GM21576 (cell line): ENCODE measurements around the gene SETD4.
"Not testable (repeated sequence)": the region's sequence is repeated elsewhere in the genome, so short reads cannot be mapped to it uniquely, and the experiment has no call there.

Source experiments
- ATAC-seq: cut with Tn5 transposase; IDR thresholded peaks from one replicate; pipeline ENCODE4 v1.9.1; 2021; ENCODE audit warnings: mild to moderate bottlenecking, moderate library complexity; ENCODE audit not compliant: unreplicated experiment

The SETD4 gene

GRCh38 chr21:36079010-36079649 is 18.8 kb upstream of the SETD4 start:
- ATAC-seq: no peak

- no peak for ATAC-seq
Observed at GRCh38 chr21:36077758-36078157, 17.4 kb upstream of the SETD4 start.

DNA sequence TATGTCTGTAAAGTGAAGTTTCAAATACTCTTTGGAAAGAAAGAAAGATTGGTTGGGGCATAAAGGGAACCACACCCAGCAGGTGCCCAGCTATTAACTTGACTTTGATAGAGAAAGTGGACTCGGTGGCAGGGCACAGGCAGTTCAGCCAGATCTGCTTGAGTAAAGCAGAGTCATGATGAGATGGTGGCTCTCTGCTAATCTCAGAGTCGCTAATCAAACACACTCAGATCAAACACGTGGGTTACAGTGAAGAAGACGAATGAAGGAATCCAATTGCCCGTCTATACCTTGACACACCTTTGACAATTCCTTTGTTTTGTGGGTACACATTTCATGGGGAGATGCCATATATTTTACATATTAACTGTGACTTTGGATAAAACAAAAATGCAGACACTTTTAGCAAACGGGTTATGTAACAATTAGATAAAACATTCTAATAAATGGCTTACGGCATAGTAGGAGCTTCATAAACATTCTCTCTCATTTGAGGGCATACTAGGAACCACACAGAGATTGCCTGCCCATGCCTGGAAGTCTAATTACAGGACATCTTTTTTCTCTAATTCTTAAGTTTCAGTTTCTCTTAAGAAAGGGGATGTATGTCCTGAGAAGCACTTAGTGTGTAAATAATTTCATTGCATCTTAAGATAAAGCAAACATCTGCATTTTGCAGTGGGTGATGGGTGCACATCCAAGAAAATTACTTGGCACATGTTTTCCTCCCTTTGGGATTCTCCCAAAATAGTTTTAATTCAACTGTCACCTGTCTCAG is 16.7 kb upstream of the SETD4 start:
- no peak for ATAC-seq

DNA sequence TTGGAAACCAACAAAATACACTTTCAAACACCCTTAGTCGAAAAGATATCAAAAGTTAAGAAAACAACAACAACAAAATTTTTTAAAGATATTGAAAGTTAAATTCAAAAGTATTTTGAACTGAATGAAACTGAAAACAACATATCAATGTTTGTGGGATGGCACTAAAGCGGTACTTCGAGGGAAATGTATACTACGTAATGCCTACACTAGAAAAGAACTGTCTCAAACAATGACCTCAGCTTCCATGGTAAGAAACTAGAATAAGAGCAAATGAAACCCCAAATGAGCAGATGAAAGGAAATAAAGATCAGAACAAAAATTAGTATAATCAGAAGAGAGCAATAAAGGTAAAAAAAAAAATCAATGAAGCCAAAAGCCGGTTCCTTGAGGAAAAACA is 15.6 kb upstream of the SETD4 start:
- ATAC-seq: no peak

DNA sequence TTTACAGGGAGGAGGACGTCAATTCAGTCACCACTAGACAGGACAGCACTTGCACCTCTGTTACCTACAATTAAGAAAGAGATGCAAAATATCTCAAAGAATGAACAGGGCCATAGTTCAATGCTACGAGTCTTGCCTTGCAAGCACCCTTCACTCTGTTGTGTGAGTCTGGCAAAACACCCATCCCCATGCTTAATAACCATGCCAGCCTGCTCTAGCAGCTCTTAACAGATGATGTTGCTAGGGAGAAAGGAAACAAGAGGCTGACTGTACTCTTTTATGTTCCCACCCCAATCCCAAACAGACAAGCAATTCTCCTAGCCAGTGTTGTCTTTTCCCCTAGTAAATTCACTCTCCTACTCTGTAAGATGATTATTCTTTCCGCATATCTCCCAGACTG is 14.8 kb upstream of the SETD4 start:
- ATAC-seq: no peak

- ATAC-seq: not testable (repeated sequence)
Observed at GRCh38 chr21:36073911-36074310, 13.6 kb upstream of the SETD4 start.

DNA sequence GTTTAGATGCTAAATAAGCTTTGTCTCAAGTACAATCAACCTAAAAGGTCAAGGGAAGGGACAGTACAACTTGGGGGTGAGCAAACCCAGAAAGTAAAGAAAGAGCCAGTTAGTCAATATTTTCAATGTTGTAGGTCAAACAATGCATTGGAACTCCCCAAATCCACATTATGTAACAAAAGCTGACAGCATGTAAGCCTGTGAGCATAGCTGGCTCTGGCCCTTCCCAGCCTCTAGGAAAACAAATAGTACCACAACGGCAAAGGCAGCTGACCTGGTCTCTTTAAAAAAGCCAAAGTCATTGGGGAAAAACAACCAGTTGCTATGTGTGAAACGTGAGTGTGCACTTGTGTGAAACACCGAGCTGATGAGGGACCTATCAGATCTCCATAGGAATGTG is 12.9 kb upstream of the SETD4 start:
- ATAC-seq: no peak

GRCh38 chr21:36072453-36073162 is 12.3 kb upstream of the SETD4 start:
- ATAC-seq: no peak

- ATAC-seq: no peak
Observed at GRCh38 chr21:36070999-36071398, 10.7 kb upstream of the SETD4 start.

- peak; percentile 91 for ATAC-seq
Observed at GRCh38 chr21:36069713-36070583, 9.6 kb upstream of the SETD4 start, which contains the start of gene CBR1. Gene CBR1 (plus strand): TSS chr21:36070024. CDS start chr21:36070116, 92 bp downstream.

GRCh38 chr21:36068748-36069398 is 8.5 kb upstream of the SETD4 start:
- ATAC-seq: no peak

DNA sequence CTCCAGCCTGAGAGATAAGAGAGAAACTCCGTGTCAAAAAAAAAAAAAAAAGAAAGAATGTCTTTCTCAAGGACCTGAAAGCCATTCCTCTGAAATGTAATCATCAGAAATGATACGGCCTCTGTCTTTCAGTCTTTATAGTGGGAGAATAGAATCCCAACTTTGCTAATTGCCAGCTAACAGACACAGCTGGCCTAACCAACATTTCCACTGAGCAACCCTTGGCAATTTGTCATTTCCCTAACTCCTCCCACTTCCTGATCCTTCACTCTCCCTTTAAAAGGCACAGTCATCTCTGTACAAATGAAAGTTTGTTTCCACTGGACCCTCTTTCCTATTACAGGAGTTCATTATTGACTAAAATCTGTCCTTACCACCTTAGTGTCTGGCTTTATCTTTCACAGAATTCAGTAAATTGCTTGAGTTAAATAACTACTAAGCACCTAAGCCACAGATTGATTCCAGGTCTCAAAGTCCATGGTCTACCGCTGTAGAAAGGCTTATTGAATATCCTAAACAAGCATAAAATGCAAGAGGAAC is 5.2 kb upstream of the SETD4 start:
- ATAC-seq: no peak

GRCh38 chr21:36064085-36064460 is 3.7 kb upstream of the SETD4 start:
- ATAC-seq: no peak

- ATAC-seq: no peak
Observed at GRCh38 chr21:36063375-36064084, 3.2 kb upstream of the SETD4 start.

- ATAC-seq: no peak
Observed at GRCh38 chr21:36061445-36061844, 1.1 kb upstream of the SETD4 start.

DNA sequence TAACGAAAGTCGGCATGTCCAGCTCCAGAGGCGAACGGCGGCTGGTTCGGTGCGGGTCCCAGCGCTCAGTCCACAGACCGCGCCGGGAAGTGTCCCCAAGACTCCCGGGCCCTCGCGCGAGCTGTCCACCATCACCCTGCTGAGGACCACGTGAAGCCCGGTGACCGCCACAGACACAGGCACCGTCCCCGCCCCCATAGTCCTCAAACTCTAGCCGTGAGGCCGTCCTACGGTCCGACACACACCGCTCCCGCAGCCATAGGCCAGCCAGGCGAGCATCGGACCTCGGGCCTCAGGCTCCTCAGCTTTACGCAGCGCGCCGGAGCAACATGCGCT is 535 bp downstream of the SETD4 start:
- ATAC-seq: peak; percentile 21

GRCh38 chr21:36055551-36055950 is 4.8 kb downstream of the SETD4 start:
- ATAC-seq: no peak

DNA sequence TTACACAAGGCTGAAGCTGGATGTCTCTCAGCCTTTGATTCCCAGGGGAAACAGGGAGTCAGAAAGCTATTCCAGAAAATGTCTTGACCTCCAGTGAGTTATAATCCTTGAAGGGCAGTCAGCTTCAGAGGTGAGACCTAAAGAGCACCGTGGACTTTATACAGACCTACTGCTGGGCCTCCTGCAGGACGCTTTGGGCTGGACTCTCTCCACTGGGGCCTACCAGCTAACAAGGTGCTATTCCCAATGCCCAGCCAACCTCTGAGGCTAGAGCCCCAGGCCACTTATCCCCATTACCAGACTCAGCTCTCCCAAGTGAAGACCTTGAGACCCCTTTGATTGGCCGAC is 6.6 kb downstream of the SETD4 start:
- no peak for ATAC-seq

DNA sequence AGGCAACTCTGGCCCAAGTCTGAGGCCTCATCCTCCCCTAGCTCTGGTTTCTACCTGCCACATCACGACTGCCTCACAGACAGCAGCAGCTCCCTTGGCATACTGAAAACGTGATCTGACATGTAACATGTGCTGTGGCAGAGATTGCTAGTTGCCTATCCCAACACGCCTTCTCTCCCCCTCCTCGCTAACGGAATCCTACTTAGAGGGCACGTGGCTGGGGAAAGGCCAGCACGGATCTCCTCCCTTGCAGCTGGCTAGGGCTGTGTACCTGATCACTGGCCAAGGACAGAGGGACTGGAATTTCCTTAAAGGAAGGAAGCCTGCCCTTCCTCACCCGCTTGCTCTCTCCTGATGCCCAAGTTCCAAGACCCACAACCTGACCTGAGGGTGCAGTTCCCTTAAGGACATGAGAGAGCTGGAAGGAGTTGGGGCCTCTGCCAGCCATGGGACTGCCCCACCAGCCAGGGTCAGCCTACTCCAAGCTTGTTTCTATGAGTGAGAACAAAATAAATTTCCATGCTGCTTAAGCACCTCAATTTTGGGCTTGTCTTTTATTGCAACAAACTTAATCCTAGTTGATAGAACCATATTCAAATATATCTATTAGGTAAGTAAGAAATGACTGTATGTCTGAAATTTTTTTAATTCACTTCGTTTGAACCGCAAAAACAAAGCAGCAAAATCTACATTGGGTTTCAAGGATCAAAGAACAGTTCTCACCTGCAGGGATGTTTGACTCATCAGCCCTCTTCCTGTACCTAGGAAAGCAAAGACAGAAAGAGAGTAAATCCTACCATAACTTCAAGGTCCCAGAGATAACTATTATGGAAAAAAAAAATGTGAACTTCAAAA is 7.2 kb downstream of the SETD4 start:
- no peak for ATAC-seq
